Measurements from ENCODE around the gene TRIM38.
A peak's percentile ranks its signal among the peaks of the same experiment; 100 is the strongest.

Gene TRIM38

DNA sequence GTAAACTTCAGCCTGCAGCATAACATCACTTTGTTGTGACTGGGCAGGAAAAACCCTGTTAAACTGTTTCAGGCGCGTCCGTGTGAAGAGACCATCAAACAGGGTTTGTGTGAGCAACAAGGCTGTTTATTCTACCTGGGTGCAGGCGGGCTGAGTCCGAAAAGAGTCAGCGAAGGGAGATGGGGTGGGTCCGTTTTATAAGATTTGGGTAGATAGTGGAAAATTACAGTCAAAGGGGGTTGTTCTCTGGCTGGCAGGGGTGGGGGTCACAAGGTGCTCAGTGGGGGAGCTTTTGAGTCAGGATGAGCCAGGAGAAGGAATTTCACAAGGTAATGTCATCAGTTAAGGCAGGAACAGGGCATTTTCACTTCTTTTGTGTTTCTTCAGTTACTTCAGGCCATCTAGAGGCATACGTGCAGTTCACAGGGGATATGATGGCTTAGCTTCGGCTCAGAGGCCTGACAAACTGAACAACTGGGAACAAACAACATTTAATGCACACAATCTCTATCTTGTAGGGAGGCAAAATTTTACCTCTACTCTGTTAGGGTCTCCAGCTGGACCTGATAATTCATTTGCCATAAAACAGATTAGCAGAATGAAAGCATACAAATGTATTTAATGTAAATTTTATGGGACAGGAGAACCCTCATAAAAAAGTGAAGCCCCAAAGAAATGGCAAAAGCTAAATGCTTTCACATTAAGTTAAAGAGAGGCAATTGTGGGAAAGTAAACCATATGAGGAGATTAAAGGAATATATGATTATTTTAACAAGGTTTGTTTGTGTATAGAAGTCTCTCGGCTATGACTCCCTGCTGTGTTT is 66.4 kb downstream of the TRIM38 start:
- DNase-seq: no peak

DNA sequence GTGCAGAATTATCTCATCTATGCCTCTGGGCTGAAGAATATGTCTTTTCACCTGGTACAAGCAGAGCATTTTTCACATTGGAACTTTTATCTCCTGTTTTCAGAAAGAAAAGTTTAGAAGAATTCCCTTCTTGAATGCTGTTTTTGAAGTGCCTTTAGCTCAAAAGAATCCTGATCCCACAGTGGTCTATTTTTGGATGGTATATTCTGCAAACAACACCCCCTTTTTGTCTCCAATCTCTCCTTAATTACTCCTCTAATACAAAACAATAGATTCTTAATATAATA is 66.9 kb downstream of the TRIM38 start:
- no peak for DNase-seq

DNA sequence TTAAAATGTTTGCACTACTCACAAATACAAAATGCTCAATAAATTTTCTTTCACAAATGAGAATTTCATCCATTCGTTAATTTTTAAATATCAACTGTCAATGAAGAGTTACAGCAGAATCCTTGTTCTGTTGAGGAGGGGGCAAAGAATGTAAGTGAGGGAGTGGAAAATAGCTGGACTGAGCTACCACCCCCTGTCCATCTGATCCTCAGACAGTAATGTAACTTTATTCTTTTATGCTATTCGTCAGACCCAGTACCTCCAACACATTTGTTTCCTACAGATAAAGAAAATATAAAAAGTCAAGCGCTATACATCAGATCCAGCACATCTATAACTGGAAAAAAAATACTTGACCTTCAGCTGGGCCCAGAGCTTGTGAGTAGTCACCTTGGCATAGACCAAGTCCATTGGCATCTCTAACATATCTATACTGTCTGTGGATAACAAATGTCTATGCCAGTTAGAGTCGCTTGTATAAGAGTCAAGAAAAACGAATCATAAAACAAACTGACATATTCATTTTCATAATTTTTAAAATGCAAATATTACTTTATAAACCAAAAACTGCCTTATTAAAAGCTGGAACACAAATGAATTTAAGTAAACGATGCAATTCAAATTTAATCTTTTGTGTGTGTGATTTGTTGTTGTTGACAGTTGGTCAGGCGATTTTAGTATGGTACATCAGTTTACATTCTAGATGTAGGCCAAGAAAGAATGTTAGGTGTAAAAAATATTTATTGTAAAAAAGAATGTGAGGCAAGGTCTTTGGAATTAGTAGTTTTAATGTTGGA is 67.5 kb downstream of the TRIM38 start:
- DNase-seq: no peak

DNA sequence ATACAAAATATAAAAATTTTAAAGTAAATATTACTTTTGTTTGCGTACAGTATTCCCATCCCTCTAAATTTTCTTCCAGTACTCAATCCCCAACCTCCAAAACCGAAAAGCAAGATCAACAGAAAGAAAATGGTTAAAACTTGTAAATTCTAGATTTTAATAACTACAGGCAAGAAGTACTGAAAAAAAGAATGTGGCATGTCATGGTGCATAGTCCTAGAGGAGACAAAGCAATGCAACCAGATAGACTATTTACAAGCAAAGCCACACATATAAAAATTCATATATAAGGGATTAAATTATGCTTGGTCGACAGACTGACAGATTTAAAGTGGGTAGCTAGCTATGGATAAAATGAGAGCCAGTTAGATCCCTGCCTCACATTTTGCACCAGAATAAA is 68.1 kb downstream of the TRIM38 start:
- no peak for DNase-seq

DNA sequence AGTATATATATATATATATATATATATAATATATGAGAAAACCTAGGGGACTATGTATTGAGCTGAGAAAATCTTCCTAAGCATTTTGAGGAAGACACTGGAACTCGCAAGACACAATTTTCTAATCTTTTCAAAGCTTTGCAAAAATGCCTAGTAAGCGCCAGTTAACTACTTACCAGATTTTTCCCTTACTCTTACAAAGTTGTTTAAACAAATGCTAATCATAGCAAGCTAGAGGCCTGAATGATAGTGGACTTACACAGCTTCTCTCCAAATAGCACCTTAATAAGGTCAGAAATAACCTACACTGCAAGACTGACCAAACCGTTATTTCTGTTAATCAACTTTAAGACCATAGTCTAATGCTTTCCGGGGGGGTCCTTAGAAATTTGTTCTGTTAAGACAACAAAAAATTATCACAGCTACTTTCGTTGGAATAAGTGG is 68.6 kb downstream of the TRIM38 start:
- DNase-seq: no peak

DNA sequence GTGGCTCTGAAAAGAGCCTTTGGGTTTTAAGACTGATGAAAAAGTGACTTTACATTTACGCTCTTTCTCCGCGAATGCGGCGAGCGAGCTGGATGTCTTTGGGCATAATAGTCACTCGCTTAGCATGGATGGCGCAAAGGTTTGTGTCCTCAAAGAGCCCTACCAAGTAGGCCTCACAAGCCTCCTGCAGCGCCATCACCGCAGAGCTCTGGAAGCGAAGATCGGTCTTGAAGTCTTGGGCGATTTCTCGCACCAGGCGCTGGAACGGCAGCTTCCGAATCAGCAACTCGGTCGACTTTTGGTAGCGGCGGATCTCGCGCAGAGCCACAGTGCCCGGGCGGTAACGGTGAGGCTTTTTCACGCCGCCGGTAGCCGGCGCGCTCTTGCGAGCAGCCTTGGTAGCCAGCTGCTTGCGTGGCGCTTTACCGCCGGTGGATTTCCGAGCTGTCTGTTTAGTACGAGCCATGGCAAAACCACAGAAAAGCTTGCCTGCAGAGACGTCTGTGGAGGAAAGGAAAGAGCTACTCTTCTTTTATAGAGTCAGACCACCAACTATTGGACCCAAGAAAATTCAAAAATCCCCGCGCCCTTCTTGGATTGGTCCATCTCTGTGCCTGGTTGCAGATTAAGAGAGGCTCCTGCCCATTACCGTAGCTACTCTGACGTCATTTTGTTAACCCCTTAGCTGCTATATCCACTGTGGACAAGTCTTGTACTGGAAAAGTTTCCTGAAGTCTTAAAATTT is 69.2 kb downstream of the TRIM38 start:
- DNase-seq: peak; percentile 93

DNA sequence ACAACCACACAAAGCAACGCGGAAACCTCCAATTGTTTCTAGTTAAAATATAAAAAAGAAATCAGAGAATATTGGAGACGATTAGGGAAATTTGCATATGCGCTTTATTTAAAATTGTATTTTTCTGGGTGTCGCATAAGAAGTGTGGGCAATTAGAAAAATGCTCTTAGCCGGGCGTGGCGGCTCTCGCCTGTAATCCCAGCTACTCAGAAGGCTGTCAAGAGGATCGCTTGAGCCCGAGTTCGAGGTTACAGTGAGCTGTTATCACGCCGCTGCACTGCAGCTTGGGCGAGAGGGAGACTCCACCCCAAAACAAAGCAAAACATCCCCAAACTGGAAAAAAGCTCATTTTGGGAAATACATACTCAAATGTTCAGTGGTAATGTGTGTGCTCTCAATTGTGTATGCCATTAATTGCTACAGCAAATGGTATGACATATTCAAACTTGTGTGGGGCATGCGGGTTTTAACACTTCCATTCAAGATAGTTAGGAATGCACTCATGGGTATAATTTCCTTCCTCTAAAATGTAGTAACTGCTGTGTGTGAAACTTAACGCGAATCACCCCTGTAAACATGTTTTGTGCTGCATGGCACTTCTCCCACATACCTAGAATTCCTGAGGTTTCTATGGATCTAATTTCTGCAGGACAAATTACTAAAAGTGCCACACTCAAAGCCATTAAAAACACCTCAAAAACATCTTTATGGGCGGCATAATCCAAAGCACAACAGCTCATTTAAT is 69.9 kb downstream of the TRIM38 start:
- no peak for DNase-seq

DNA sequence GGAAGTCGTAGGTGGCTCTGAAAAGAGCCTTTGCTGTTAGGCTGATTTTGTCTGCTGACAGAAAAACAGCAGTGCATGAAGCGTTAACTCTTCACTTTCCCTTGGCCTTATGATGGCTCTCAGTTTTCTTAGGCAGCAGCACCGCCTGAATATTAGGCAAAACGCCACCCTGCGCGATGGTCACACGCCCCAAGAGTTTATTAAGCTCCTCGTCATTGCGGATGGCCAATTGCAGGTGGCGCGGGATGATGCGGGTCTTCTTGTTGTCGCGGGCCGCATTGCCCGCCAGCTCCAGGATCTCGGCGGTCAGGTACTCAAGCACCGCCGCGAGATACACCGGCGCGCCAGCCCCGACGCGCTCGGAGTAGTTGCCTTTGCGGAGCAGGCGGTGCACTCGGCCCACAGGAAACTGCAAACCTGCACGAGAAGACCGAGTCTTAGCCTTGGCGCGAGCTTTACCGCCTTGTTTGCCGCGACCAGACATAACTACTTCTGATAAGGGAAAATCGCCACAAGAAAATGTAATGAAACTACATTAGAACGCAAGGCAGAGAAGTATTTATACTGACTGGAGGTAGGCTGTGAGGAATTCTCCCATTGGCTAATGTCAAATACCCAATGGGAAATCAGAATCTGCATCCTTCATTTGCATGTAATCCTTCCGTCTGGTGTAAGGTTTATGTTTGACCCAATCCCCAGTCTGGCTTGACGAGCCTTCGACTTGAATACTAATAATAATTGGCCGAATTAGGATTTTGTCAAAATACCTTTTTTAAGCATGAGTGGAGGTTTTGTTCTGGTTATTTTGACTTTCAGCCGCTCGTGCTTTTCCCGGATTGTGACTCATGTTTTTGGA is 70.7 kb downstream of the TRIM38 start:
- peak; percentile 85 for DNase-seq

DNA sequence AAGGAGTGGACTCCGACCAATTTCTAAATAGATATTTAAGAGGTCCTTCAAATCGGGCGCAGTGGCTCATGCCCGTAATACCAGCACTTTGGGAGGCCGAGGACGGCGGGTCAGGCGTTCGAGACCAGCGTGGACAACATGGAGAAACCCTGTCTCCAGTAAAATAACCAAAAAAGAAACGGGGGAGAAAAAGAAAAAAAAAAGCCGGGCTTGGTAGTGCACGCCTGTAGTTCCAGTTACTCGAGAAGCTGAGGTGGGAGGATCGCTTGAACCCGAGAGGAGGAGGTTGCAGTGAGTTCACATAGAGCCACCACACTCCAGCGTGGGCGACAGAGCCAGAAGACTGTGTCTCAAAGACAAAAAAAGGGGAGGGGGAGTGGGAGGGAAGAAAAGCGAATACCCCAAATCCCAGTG is 71.3 kb downstream of the TRIM38 start:
- DNase-seq: no peak

DNA sequence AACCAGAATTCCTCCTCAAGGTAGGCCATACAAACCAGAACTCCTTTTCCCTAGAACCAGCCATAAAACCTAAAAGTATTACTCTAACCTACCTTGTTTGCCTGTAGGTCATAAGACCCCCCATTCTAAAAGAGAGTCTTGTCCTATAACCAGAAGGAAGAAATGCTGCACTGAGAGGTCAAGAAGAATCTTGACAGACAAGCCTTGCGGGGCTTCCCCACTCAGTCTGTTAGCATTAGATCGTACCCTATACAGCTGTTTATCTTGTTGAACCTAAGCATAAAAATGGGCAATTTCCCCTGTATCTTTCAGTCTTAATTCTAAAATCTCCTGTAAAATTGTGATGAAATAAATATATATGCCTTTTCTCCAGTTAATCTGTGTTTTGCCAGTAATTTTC is 72.3 kb downstream of the TRIM38 start:
- DNase-seq: no peak
